ENCODE data around the gene C19orf85.

Gene C19orf85

GRCh38 chr19:55489711-55490477 is 25.3 kb upstream of the C19orf85 start:
- DNase-seq (ENCODE audit: extremely low read depth in 1 of 2, low read depth in 1 of 2) = no peak

GRCh38 chr19:55488986-55489710 is 24.6 kb upstream of the C19orf85 start:
- no peak for DNase-seq (ENCODE audit: extremely low read depth in 1 of 2, low read depth in 1 of 2)

GRCh38 chr19:55487924-55488687 is 23.6 kb upstream of the C19orf85 start, which contains the start of gene SSC5D:
Gene SSC5D (plus strand): TSS chr19:55488436. CDS start chr19:55488590, 154 bp downstream.
- DNase-seq (ENCODE audit: extremely low read depth in 1 of 2, low read depth in 1 of 2) = no peak

GRCh38 chr19:55486971-55487923 is 22.7 kb upstream of the C19orf85 start:
- peak in 1 of 2 donors; percentile 60 for DNase-seq (ENCODE audit: extremely low read depth in 1 of 2, low read depth in 1 of 2)

- no peak for DNase-seq (ENCODE audit: extremely low read depth in 1 of 2, low read depth in 1 of 2)
These were observed 21.8 kb upstream of the C19orf85 start for GRCh38 chr19:55486043-55486970.

- DNase-seq (ENCODE audit: extremely low read depth in 1 of 2, low read depth in 1 of 2) = no peak
These were observed 21.0 kb upstream of the C19orf85 start for GRCh38 chr19:55485439-55486011.

GRCh38 chr19:55484593-55485438 is 20.3 kb upstream of the C19orf85 start, which contains the start of gene NAT14:
Gene NAT14 (plus strand): TSS chr19:55485188. CDS start chr19:55485709, 521 bp downstream.
- peak; percentile 33 to 50 for DNase-seq (ENCODE audit: extremely low read depth in 1 of 2, low read depth in 1 of 2)

- no peak for DNase-seq (ENCODE audit: extremely low read depth in 1 of 2, low read depth in 1 of 2)
These were observed 19.4 kb upstream of the C19orf85 start for GRCh38 chr19:55483706-55484592.

- DNase-seq (ENCODE audit: extremely low read depth in 1 of 2, low read depth in 1 of 2) = no peak
These were observed 18.6 kb upstream of the C19orf85 start for GRCh38 chr19:55482967-55483705.

GRCh38 chr19:55482156-55482961 is 17.8 kb upstream of the C19orf85 start:
- DNase-seq (ENCODE audit: extremely low read depth in 1 of 2, low read depth in 1 of 2) = no peak

- no peak for DNase-seq (ENCODE audit: extremely low read depth in 1 of 2, low read depth in 1 of 2)
These were observed 17.2 kb upstream of the C19orf85 start for GRCh38 chr19:55481794-55482155.

GRCh38 chr19:55481148-55481793 is 16.7 kb upstream of the C19orf85 start:
- DNase-seq (ENCODE audit: extremely low read depth in 1 of 2, low read depth in 1 of 2) = no peak

GRCh38 chr19:55479451-55480230 is 15.1 kb upstream of the C19orf85 start:
- DNase-seq (ENCODE audit: extremely low read depth in 1 of 2, low read depth in 1 of 2) = no peak

GRCh38 chr19:55479045-55479444 is 14.5 kb upstream of the C19orf85 start:
- DNase-seq (ENCODE audit: extremely low read depth in 1 of 2, low read depth in 1 of 2) = no peak

Measured in stimulated activated CD8-positive, alpha-beta memory T cell treated with anti-CD3 and anti-CD28 coated beads, Interleukin-7, amount 100 ng/mL, for 48 hours (primary cell).